Frontal cortex (tissue), 4 donors: Measurements from ENCODE around the gene RAB3D. TPM values are rescaled to one million over a fixed set of nuclear protein-coding genes. Genes with fewer than 3 reads are reported as not detected.
"Not testable (repeated sequence)": the region's sequence is repeated elsewhere in the genome, so short reads cannot be mapped to it uniquely, and the experiment has no call there.

ENCODE experiments used
- DNase-seq, 2 donors: peaks; one replicate each; pipeline ENCODE4 v3.0.0; 2012; ENCODE audit warnings: low spot score in 2 of 2
- FAIRE-seq: peaks from 2 replicates; lab custom pipeline; 2012; peaks lifted over from hg19 to GRCh38; lab: Jason Lieb, UNC
- total RNA-seq: library from RNA; depleted of rRNA; stranded (reverse); fragments of >200 nt; gene quantifications from one replicate; pipeline ENCODE4 v1.2.3, GENCODE V29; 2014
- donor health status: control.
- donor health status: control.
- donor health status: control.

The RAB3D gene
- total RNA-seq, 1 donor from 2014 or later, result 21.6 TPM

DNA sequence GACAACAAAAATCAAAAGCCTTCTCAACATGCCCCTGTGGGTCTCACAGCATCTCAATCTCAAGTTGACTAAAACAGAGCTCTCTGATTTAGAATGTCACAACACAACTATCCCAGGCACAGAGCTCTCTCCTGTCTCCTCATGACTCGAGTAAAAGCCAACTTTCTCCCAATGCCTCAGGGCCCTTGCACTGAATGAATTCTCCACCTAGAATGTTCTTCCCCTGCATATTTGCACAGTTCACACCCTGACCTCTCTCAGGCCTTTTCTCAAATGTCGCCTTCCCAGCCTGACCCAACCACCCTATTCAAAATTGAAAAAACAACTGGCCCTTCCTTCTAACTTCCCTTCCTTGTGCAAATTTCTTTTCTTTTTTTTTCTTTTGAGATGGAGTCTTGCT, 31.3 kb upstream of the RAB3D start:
- no peak for FAIRE-seq
- DNase-seq, result no peak

GRCh38 chr19:11367528-11367927, 28.1 kb upstream of the RAB3D start:
- DNase-seq, result no peak
- FAIRE-seq, result no peak

GRCh38 chr19:11365557-11366117, 26.2 kb upstream of the RAB3D start:
- no peak for FAIRE-seq

GRCh38 chr19:11364935-11365334, 25.5 kb upstream of the RAB3D start:
- DNase-seq (no peak), FAIRE-seq (no peak)

More at GRCh38 chr19:11365557-11366117, 26.2 kb upstream of the RAB3D start:
- DNase-seq, result no peak

GRCh38 chr19:11364296-11364904, 24.9 kb upstream of the RAB3D start:
- DNase-seq, result no peak
- FAIRE-seq, result no peak

DNA sequence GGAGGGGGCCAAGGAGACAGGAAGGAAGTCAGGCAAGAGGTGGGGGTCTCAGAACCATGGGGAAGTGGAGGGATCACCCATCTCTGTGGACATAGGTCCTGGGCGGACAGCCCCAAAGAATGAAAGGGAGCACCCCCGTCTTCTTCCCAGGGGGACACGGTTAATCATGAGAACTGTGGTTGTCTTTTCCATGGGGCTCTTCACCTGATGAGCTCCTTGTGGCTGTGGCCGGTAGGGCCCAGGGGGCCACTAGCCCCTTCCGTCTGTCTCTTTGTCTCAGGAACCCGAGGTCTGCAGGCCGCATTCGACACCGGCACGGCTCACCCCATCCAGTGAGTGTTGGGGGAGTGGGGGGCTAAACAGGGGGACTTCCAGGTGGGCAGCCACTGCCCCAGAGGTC, 24.4 kb upstream of the RAB3D start:
- no peak for FAIRE-seq

GRCh38 chr19:11361771-11362731, 22.6 kb upstream of the RAB3D start:
- DNase-seq, result no peak

More for the DNA sequence above, 24.4 kb upstream of the RAB3D start:
- no peak for DNase-seq

DNA sequence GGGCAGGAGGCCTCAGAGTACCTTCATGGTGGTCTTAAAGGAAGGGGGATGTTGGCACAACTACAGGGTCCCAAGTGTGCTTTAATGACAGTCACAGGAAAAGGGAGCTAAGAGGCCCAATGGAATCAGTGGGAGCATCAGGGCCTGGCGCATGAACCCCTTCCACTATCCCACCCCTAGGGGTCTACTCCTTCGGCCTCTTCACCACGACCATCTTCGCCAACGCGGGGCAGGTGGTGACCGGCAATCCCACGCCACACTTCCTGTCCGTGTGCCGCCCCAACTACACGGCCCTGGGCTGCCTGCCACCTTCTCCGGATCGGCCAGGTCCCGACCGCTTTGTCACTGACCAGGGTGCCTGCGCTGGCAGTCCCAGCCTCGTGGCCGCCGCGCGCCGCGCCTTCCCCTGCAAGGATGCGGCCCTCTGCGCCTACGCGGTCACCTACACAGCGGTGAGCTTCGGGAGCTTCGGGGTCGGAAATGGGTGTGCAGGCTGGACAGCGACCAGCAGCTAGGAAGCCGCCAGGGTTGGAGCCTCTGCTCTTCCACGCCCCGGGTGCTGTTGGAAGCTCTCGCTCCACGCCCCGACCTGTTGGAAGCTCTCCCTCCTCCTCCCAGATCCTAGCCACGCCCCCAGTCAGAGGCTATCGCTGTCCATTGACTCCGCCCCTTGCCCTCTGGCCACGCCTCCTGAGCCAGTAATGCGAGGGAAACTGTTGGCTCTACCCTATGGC, 21.7 kb upstream of the RAB3D start:
- no peak for DNase-seq
- no peak for FAIRE-seq

More at GRCh38 chr19:11361771-11362731, 22.6 kb upstream of the RAB3D start:
- no peak for FAIRE-seq

- FAIRE-seq (no peak), DNase-seq (no peak)
Observed at GRCh38 chr19:11359421-11359820, 20.0 kb upstream of the RAB3D start.

- no peak for DNase-seq
- FAIRE-seq, result no peak
Observed at GRCh38 chr19:11356676-11357550, 17.5 kb upstream of the RAB3D start.

DNA sequence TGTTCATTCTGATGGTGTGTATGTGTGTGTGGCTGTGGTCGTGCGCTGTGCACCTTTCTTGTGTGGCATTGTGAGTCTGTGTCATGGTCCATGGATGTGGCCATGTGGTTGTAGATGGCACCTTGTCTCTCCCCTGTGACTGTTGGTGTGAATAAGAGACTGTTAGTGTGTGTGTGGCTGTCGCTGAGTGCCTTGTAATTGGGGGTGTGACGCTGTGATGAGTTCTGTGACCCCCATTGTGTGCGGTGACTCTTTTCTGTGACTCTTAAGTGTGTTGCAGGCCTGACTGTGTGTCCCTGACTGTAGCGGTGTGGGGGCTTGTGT, 16.6 kb upstream of the RAB3D start:
- no peak for DNase-seq
- no peak for FAIRE-seq

DNA sequence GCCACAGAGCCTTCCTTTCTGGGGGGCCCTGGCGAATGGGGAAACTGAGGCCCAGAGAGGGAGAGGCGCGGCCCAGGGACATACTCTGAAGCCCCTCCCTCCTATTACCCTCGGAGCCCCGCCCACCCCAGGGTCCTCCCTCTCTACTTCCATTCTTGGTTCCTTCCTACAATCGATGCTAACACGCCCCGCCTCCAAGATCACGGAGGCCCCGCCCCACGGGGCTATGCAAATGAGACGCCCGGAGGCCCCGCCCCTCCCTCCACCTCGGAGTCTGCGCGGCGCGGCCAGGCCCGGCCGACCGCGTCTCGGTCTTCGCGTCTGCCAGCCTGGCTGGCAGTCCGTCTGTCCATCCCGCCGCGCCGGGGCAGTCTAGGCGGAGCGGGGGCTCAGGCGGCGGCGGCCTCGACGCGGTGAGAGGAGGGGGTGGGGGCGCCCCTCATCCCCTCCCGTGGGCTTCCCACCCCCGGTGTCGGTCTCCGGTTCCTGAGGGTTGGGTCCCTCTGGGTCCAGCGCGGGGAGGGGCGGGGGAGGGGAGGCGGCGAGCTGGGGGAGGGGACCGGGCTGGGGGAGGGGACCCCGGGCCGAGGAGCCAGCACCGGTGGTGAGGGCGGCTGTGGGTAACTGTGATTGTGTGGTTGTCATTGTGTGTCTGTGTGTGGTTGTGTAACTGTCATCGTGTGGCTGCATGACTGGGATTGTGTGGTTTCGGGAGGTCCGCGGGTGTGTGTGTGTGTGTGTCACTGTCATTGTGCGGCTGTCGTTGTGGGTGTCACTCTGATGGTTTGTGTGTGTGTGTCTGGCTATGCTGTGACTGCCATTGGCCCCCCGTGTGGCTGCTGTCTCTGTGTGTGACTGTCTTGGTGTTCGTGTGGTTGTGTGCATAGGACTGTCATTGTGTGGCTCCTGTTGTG, 16.0 kb upstream of the RAB3D start, which contains the start of gene PLPPR2:
Gene PLPPR2, plus strand, starts transcription at position 273 of the 914 bp plus-strand sequence. CDS start 2,242 bp downstream, outside the sequence.
- DNase-seq (peak; percentile 85 to 97), FAIRE-seq (no peak)

GRCh38 chr19:11354102-11354501, 14.6 kb upstream of the RAB3D start:
- DNase-seq, FAIRE-seq: not testable (repeated sequence)

DNA sequence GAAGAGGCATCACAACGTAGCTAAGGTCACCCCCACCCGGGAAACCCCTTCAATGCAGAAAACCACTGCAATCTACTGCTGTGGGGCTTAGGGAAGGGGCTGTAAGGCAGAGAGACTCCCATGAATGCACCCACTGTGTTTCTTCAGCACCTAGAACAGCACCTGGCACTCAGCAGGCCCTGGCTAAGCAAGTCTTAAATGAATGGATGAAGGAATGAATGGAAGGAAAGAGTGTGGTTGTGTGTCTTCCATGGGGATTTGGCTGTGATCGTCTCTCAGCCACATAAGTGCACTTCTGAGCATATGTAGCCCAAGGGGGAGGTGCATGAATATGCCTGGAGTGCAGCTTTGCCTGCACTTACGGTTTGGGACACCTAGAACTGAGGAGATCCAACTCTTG, 9.7 kb upstream of the RAB3D start:
- DNase-seq (no peak), FAIRE-seq (no peak)

GRCh38 chr19:11347546-11348039, 8.1 kb upstream of the RAB3D start:
- FAIRE-seq (no peak), DNase-seq (no peak)

DNA sequence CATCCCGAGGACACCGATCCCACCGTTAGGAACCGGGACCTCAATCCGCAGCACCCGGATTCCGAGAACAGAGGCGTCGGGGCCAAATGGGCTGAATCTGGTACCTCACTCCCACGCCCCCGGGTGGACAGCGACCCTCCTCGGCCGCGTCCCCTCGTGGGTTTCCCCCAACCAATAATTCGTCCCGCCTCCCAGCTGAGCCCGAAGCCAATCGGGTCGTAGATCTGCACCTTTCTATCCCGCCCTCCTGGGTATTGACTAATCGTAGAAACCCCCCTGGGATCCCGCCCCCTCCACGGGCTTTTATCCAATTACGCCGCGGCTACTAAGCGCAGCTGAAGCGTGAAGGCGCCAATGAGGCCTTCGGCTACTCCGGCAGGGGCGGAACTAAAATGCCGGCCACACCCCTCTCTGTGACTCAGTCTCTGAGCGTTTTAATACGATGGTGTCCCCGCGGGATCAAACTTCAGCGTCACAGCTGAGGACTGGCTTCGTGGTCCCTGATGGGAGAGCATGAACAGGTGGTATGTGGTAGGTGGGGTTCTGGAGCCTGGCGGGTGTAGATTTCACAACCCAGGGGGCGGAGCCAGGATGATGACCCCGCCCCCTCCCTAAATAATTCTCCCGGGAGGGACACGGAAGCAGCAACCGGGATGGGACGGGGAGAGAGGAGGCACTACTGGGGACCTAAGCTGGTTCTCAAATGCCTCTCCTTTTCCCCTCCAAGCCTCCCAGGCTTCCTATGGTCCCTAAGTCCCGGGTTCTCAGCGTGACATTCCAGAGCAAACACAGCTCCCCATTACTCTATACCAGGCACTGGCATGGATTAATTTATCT, 6.9 kb upstream of the RAB3D start, which contains the start of the genes CCDC159 and TMEM205:
Gene CCDC159, plus strand, starts transcription at position 416 of the 837 bp plus-strand sequence. Its CDS starts 88 bp downstream, at position 504.
Gene TMEM205, minus strand, starts transcription at position 165 of the 837 bp plus-strand sequence. CDS start 649 bp downstream, outside the sequence.
- peak; percentile 96 for FAIRE-seq
- peak; percentile 88 to 93 for DNase-seq
